ENCODE results near the gene RNF186. TPM values are rescaled to one million over a fixed set of nuclear protein-coding genes. Genes with fewer than 3 reads are reported as not detected.

Gene RNF186
- not detected in 2 replicates for polyA plus RNA-seq (2012; rRNA removed)
- not detected in 2 replicates for polyA plus RNA-seq (2012; cell fraction: cytosol; rRNA removed)
- not detected in 2 replicates for polyA plus RNA-seq (2012; cell fraction: nucleus; rRNA removed)

DNA sequence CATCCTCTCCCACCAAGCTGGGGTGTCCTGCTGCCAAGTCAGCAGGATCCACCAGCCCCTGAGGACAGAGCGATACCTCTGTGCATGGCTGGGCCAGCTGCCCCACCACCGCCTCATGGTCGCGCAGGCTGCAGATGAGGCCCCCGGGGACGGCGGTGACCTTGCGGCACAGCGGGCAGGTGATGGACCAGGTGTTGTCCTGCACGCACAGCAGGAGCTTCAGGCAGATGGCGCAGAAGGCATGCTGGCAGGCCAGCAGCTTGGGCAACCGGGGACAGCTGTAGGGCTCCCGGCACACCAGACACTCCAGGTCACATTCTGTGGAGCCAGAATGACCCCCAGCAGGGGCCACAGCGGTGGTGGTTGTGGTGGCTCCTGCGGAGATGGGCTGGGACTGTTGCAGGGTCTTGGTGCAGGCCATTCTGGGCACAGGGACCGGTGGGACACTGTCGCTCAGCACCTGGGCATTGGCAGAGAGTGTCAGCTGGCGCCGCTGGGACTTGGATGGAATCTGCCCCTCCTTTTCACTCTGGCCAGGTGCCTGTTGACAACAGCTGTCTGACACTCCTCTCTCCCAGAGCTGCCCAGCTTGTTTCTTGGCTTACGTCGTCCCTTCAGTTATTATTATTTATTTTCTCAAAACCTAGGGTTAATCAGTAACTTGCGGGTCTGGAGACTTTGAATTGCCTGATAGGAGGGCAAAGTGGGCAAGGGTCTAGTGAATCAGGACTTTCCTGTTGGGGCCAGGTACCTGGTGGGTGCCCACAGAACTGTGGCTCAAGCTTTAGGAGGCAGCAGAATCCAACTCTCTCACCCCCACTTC is at the start of gene RNF186:
Gene RNF186, minus strand, starts transcription at position 603 of the 823 bp plus-strand sequence. Its CDS starts 182 bp downstream, at position 421.
- no peak within 1 kb of the TSS for H3K9ac ChIP-seq
- CTCF ChIA-PET: interaction anchor here (0.7 to 2.8 kb wide), 3 partner anchors 99 to 153 kb away, joined by 3 to 8 read pairs (median 6); no protein-coding TSS in a partner anchor
- H2AFZ ChIP-seq (ENCODE audit: low read depth): no peak within 1 kb of the TSS
- no peak for TF ChIP-seq MAX (IDR thresholded peaks at IDR 0.05; ENCODE audit: low read depth)
- no peak for TF ChIP-seq RFX5 (IDR thresholded peaks at IDR 0.05; ENCODE audit: low read length)
- TF ChIP-seq SMC3 (IDR thresholded peaks at IDR 0.05; ENCODE audit: low read depth, low read length): no peak
- no peak for TF ChIP-seq FOSL2 (IDR thresholded peaks at IDR 0.05; ENCODE audit: borderline replicate concordance, low read depth)
- no peak for TF ChIP-seq IRF3 (IDR thresholded peaks at IDR 0.05; ENCODE audit: low read depth, low read length)
- TF ChIP-seq TEAD4 (IDR thresholded peaks at IDR 0.05; ENCODE audit: borderline replicate concordance, insufficient read depth): no peak
- no peak for TF ChIP-seq RXRA (IDR thresholded peaks at IDR 0.05; ENCODE audit: borderline replicate concordance, low read depth)
- TF ChIP-seq GABPA (IDR thresholded peaks at IDR 0.05; ENCODE audit: low read depth): no peak
- H3K4me1 ChIP-seq (ENCODE audit: control insufficient read depth in 1 of 2, insufficient read depth in 2 of 2, low read depth in 1 of 2, low read length in 1 of 2): no peaks in the 10 kb centered on the region; a peak in 2 of 4 replicates
- H3F3A ChIP-seq (replicated peaks; ENCODE audit: insufficient read depth): no peaks in the 10 kb centered on the region
- H3K4me2 ChIP-seq: no peak within 1 kb of the TSS
- H4K20me1 ChIP-seq (ENCODE audit: insufficient read depth): no peaks in the 10 kb centered on the region
- no peak within 1 kb of the TSS for H3K27ac ChIP-seq (ENCODE audit: low read depth in 2 of 2, low read length in 1 of 2)
- no peak within 1 kb of the TSS for H3K4me3 ChIP-seq (ENCODE audit: low read depth in 2 of 2, low read length in 1 of 2)
- H3K36me3 ChIP-seq (replicated peaks in 1 of 2; ENCODE audit: control insufficient read depth in 1 of 2, insufficient read depth in 2 of 2, low read length in 1 of 2): no peaks in the 10 kb centered on the region
- no peaks in the 10 kb centered on the region for H3K27me3 ChIP-seq (ENCODE audit: insufficient read depth)
- DNase-seq: no peak
- 73% methylated on average over 9 of the region's 22 CpGs for WGBS (ENCODE audit: low lambda C conversion rate)
- no peaks in the 10 kb centered on the region for H3K79me2 ChIP-seq (ENCODE audit: insufficient read depth)
- H3K9me2 ChIP-seq: no peaks in the 10 kb centered on the region
- POLR2A ChIA-PET: interaction anchor here (0.6 to 0.7 kb wide), 2 partner anchors 574 to 847 kb away, joined by 3 read pairs; no protein-coding TSS in a partner anchor
- no peaks in the 10 kb centered on the region for H3K9me3 ChIP-seq

GRCh38 chr1:19864570-19865160 is 49.6 kb upstream of the RNF186 start:
- H3K9me2 ChIP-seq: no peaks in the 10 kb centered on the region
- TF ChIP-seq EZH2phosphoT487 (IDR thresholded peaks at IDR 0.05; ENCODE audit: borderline replicate concordance, low read depth) (no peak), GATA2 (CRISPR knock-in tag; IDR thresholded peaks at IDR 0.05) (no peak), NRF1 (IDR thresholded peaks at IDR 0.05; ENCODE audit: low read depth, low read length) (no peak), JUND (IDR thresholded peaks at IDR 0.05) (no peak), TCF12 (IDR thresholded peaks at IDR 0.05) (no peak), TAF1 (IDR thresholded peaks at IDR 0.05; ENCODE audit: borderline replicate concordance, low read depth, low read length) (no peak)
- TF ChIP-seq, protein P1, sequence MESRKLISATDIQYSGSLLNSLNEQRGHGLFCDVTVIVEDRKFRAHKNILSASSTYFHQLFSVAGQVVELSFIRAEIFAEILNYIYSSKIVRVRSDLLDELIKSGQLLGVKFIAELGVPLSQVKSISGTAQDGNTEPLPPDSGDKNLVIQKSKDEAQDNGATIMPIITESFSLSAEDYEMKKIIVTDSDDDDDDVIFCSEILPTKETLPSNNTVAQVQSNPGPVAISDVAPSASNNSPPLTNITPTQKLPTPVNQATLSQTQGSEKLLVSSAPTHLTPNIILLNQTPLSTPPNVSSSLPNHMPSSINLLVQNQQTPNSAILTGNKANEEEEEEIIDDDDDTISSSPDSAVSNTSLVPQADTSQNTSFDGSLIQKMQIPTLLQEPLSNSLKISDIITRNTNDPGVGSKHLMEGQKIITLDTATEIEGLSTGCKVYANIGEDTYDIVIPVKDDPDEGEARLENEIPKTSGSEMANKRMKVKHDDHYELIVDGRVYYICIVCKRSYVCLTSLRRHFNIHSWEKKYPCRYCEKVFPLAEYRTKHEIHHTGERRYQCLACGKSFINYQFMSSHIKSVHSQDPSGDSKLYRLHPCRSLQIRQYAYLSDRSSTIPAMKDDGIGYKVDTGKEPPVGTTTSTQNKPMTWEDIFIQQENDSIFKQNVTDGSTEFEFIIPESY (IDR thresholded peaks at IDR 0.05; ENCODE audit: borderline replicate concordance, low read depth): no peak
- TF ChIP-seq, protein P2, sequence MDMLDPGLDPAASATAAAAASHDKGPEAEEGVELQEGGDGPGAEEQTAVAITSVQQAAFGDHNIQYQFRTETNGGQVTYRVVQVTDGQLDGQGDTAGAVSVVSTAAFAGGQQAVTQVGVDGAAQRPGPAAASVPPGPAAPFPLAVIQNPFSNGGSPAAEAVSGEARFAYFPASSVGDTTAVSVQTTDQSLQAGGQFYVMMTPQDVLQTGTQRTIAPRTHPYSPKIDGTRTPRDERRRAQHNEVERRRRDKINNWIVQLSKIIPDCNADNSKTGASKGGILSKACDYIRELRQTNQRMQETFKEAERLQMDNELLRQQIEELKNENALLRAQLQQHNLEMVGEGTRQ (IDR thresholded peaks at IDR 0.05; ENCODE audit: borderline replicate concordance, low read depth, low read length): no peak
- CTCF ChIA-PET: interaction anchor here (1.5 kb wide), 1 partner anchor 17 kb away, joined by 5 read pairs; the partner anchor contains the start of gene OTUD3

More at GRCh38 chr1:19864570-19865160, 49.6 kb upstream of the RNF186 start:
- H3K4me2 ChIP-seq: no peak overlapping the region
- H2AFZ ChIP-seq (ENCODE audit: low read depth): no peak overlapping the region
- WGBS (ENCODE audit: low lambda C conversion rate): 44% methylated on average over 1 of the region's 1 CpG
- H3K4me3 ChIP-seq (ENCODE audit: low read depth in 2 of 2, low read length in 1 of 2): no peak overlapping the region
- DNase-seq: no peak
- H3K4me1 ChIP-seq (ENCODE audit: control insufficient read depth in 1 of 2, insufficient read depth in 2 of 2, low read depth in 1 of 2, low read length in 1 of 2): no peaks in the 10 kb centered on the region; a peak in 1 of 4 replicates
- H3K27ac ChIP-seq (ENCODE audit: low read depth in 2 of 2, low read length in 1 of 2): no peak overlapping the region
- H3F3A ChIP-seq (replicated peaks; ENCODE audit: insufficient read depth): no peaks in the 10 kb centered on the region
- no peaks in the 10 kb centered on the region for H3K36me3 ChIP-seq (replicated peaks in 1 of 2; ENCODE audit: control insufficient read depth in 1 of 2, insufficient read depth in 2 of 2, low read length in 1 of 2)
- H4K20me1 ChIP-seq (ENCODE audit: insufficient read depth): no peaks in the 10 kb centered on the region
- H3K9ac ChIP-seq: no peak overlapping the region
- no peaks in the 10 kb centered on the region for H3K27me3 ChIP-seq (ENCODE audit: insufficient read depth)
- H3K79me2 ChIP-seq (ENCODE audit: insufficient read depth): no peaks in the 10 kb centered on the region
- H3K9me3 ChIP-seq: no peaks in the 10 kb centered on the region
- POLR2A ChIA-PET: no interaction called here

Data from SK-N-SH (cell line).